Stimulated activated CD8-positive, alpha-beta memory T cell treated with anti-CD3 and anti-CD28 coated beads, Interleukin-15, amount 100 ng/mL, for 1 hour (primary cell): ENCODE measurements around the gene FGF4.
"Not testable (repeated sequence)": the region's sequence is repeated elsewhere in the genome, so short reads cannot be mapped to it uniquely, and the experiment has no call there.

Experiments used
- DNase-seq: peaks from one replicate; pipeline ENCODE4 v3.0.0-alpha.2; 2020; ENCODE audit warnings: low read depth

Gene FGF4

DNA sequence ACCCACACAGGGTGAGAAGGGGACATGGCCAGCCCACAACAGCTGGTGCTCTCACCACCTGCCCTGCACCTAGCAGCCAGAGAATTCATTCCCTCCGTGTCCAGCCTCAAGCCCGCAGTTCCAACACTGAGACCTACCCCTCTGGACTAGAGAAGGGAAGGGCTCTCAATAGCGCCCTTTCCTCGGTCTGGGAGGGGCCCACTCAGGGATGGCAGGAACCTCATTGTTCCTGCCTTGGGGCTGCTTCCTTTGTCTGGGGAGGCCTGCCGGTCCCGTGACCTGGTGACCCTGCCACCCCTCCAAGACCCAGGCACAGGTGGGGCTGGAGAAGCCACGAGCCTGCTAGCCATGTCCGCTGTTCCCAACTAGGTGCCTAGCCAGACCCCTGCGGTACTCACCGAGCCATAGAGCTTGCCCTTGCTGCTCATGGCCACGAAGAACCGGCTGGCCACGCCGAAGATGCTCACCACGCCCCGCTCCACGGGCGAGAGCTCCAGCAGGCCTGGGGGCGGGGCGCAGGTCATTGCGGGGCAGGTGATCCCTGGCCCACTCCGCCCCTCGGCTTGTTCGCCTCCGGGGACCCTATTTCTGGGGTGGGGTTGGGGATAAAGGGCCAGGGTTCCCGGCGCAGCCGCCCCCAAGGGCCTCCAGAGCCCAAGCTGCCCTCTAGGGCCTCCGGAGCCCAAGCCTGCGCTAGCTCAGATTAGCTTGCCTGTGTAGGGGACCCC, 1.4 kb downstream of the FGF4 start:
- no peak for DNase-seq

DNA sequence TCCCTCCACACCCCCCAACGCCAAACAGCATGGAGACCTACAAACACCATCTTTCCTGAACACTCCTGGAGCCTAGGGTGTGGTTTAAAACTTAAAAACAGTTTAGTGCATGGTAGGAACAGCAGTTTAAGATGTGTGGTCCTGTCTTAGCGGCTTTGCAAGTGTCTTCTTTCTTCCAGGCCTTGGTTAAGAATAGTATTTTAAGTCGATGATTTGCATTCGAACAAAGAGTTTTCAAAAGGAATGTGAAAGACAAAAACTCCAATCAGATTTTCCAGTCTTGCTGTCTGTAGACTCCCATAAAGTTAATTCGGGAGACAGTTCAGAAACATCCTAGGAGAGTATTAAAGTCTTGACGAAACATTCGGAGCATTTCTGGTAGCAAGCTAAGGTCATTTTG, 3.7 kb downstream of the FGF4 start:
- DNase-seq, result no peak

DNA sequence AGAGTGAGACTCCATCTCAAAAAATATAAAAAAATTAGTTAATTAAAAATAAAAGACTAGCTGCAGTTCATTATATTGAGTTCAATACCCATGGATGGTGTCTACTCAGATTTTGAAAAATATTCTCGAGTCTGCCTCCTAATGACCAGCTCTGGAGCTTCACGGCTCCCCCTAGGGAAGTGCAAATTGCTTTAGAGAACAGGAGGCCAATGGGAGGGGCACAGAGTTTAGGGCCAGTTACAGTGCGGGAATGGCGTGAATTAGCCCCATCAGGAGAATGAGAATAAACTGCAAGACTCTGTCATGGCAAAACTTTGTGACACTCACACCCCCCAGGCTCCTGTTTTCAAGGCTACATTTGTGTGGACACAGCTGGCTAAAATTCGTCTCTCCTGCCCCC, 4.6 kb downstream of the FGF4 start:
- DNase-seq, result no peak

DNA sequence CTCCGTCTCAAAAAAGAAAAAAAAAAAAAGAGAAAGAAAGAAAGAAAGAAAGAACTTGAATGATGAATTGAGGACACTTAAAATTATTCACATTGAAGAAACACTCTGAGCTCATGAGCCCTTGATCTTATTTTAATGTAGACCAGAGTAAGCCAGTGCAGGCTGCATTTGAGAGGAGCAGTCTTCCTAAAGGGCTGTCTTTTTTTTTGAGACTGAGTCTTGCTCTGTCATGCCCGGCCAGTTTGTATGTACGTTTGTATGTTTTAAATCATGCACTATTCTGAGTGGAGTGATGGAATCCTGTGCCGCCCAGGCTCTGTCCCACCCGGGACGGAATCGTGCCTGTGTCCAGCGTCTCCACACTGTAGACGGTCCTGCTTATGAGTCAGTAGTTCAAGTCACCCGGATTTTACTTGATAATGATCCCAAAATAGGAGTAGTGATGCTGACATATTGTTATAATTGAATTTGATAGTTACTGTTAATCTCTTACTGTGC, 9.6 kb downstream of the FGF4 start:
- DNase-seq, result no peak

DNA sequence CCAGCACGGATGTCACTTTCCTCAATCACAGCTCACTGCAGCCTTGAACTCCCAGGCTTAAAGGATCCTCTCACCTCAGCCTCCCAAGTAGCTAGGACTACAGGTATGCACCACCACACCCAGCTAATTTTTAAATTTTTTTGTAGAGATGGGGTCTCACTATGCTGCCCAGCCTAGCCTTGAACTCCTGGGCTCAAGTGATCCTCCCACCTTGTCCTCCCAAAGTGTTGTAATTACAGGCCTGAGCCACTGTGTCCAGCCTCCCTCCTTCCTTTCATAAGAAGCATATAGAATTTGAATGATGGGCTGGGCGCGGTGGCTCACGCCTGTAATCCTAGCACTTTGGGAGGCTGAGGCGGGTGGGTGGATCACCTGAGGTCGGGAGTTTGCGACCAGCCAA, 10.2 kb downstream of the FGF4 start:
- not testable (repeated sequence) for DNase-seq

DNA sequence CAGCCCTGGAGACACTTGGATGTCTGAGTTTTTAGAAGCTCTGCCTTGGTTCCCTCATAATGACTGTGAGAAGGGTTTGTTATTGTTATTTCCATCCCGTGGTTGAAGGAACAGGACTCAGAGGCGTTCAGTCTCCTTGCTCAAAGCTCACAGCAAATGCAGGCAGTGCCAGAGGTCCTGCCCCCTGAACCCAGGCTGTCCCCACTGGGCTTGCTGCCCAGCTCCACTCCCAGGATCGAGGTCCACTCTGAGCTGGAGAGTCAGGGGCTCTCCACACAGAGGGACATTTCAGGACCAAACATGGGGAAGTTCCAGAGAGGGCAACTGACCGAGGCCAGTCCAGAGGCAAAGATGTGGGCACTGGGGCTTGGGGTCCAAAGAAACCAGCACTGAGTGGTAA, 14.8 kb downstream of the FGF4 start:
- DNase-seq, result no peak

DNA sequence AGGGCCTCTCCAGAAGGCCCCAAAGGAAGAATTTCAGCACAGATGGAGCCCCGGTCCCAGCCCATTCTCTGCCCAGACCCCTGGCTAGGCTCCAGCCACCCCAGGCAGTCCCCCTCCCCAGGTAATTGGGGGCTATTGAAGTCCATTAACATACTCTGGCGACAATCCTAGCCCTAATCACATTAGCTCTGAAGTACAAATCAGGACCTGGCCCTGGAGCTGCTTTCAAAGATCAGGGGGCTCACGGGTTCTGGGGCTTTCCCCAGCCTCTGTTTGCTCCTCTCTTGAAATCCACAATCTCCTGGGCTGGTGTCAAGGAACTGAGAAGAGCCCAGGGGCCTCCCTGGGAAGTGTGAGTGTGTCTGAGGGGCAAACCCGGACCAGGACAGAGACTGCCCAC, 22.3 kb downstream of the FGF4 start:
- DNase-seq, result no peak

DNA sequence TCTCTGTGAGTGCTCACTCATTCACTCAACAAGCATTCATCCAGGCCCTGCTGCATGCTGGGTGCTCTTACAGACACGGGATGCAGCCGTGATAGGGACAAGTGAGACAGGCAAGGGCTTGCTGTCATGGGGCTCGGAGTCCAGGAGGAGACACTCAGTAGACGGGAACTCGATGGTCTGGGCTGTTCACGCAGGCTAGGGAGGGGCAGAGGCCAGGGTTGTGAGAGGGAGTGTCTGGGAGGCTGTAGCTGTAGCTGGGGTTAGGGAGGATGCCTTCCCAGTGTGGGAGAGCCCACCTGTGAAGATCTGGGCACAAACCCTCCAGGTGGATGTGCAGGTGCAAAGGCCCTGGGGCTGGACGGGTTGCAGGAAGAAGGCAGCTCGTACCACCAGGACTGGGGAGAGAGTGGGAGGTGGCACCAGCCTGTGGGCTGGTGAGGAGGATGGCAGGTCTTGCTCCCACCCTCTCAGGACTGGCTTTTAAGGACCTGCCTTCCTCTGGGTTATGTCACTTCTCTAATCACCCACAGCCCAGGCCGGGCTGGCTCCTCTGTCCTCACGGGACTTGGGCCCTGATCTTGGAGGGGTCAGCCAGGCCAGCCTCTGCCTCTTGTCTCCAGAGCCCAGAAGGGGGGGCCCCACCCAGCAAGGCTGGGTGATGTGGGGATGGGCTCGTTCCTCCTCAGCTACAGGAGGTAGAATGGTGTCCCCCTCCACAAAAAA, 24.1 kb downstream of the FGF4 start:
- no peak for DNase-seq

DNA sequence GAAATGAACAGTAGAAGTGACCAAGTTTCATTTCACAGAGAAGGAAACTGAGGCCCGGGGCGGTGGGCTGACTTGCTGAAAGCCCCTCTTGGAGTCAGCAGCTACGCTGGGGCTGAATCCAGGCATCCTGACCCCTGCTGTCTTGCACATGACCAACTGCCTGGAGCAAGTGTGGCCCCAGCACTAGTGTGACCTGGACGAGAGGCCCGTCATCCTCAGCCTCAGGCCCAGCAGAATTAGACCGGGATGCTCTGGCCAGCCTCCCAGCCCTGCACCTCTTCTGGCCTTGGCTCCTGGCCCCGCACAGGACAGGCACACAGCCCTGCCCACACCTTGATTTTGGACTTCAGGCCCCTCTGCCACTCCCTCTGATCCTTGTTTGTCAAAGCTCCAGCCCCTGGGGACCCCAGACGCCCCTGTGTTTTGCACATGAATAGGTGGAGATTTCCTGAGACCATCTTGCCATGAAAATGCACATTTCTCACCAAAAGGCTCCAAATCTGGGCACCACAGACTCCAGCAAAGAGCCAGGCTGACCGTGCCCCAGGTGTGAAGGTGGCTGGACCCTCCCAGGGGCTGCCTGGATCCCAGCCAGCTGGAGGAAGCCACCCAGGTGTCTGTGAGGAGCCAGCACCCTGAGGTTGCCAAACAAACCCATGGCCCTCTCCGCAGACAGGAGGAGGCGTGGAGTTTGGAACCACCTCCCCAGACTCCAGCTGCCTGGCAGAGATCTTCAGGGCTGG, 24.9 kb downstream of the FGF4 start:
- DNase-seq, result no peak

DNA sequence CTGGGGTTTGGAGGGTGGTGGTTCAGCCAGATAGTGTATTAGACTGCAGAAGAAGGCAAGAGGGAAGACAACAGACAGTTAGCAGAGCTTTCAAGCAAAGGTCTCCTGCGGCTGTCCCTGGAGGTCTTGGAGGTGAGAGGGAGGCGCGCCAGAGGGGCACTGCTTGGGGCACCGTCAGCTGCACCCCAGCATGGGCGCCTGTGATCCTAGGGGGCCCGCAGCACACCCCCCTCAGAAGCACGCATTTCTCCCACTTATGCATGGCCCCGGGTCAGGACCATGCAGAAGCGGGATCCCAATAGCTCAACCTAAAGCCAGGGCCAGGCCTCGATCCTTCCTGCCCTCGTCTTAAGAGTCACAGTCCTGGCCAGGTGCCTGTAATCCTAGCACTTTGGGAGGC, 26.5 kb downstream of the FGF4 start:
- no peak for DNase-seq

DNA sequence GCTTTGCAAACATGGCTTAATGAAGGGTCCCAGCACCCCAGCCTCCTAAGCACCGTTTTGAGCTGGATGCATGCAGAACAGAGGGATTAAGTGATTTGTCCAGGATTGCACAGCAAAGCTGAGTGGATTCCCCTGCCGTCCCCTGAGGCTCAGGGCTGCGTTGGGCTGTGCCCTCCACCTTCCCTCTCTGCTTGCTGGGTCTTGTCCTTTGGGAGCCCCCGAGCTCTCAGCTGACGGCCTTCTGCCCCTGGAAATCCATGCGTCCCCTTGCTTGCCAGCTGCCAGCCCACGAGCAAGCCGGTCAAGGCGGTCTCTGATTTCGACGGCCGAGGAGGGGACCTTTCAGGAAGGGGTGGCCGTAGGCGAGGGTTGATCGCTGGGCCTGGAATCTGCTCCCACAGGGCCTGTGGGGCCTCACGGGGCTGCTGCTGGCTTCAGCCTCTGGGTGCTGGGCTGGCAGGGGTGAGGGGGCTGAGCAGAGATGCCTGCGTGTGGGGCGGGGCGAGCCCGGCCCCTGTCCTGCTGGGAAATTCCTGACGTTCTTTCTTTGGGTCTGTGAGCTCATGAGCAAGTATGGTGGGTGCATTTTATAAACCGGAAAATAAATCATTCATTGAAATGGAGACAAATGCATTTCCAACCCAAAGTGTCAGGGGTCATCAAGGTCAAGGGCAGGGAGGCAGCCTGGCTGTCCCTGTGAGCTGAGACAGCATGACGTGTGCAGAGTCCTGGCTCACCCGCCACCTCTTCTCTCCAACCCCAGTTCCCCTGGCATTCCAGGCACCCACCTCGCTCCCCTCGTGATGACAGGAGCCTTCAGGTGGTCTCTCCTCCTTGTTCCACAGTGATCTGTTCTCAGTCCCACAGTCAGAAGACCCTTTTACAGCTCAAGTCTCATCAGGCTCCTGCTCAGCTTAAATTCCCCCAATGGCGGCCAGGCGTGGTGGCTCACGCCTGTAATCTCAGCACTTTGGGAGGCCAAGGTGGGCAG, 28.1 kb downstream of the FGF4 start:
- no peak for DNase-seq

DNA sequence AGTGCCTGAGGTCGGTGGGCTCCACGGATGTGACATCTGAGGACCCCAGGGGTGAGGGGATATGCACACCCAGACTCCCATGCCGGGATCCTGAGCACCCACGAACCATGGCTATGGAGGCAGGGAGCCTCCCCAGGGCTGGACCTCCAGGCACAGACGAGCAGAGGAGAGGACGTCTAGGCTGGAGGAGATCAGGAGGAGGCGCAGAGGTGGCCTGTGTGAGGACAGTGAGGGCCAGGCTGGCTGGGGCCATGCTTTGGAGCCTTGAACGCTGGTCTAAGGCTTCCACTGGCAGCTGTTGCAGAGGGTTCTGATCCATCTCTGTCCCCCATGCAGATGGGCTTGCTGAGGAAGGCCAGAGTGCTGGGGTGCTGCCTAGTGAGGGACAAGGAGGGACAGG, 29.0 kb downstream of the FGF4 start:
- DNase-seq, result no peak

DNA sequence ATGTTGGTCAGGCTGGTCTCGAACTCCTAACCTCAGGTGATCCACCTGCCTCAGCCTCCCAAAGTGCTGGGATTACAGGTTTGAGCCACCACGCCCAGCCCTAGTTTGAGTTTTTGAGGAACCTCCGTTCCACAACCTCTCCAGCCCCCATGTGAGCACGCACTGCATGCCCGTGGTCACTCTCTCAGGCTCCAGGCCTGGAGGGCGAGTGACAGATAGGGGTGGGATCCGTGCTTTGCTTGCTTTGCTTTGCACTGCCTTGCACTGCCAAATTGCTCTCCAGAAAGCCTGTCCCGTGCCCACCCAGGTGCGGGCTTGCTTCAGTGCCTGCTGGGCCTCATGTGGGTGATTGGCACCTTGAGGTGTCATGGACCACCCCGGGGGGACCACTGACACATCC, 29.9 kb downstream of the FGF4 start:
- no peak for DNase-seq

DNA sequence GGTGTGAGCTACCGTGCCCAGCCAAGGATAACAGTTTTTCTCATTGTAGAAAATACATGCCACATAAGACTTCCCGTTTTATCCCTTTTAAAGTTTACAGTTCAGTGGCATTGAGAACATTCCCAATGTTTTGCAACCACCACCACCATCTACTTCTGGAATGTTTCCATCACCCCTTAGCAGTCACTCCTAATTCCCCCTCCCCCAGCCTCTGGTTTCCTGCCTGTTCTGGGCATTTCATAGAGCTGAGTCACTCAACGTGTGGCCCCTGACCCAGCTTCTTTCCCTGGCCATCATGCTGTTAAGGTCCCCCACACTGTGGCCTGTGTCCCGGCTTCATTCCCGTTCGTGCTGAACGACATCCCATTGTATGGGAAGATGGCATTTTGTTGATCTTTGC, 30.7 kb downstream of the FGF4 start:
- DNase-seq, result no peak

DNA sequence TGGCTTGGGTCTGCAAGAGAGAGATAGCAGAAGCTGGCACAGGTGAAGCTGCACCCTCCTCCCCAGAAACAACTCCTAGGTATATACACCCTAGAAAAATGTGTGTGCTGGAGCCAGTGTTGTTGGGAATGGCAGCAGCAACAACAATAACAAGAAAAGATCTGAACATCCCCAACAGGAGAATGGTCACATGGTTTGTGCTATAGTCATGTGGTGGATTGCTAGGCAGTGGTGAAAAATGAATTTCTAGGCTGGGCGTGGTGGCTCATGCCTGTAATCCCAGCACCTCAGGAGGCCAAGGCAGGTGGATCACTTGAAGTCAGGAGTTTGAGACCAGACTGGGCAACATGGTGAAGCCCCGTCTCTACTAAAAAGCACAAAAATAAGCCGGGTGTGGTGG, 40.3 kb downstream of the FGF4 start:
- DNase-seq, result no peak

DNA sequence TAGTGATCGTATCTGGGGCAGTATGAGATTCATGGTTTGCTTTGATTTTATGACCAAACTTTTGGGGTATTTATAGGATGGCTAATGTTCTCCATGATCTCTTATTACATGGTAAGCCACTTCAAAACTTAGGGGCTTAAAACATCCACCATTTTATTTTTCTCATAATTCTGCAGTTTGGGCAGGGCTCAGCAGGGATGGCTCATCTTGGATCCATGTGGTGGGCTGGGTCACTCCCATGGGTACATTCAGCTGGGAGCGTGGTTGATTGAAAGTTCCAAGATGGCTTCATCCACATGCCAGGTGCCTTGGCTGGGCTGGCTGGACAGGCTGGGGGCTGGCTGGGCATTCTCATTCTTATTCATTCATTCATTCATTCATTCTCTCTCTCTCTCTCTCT, 40.8 kb downstream of the FGF4 start:
- no peak for DNase-seq

DNA sequence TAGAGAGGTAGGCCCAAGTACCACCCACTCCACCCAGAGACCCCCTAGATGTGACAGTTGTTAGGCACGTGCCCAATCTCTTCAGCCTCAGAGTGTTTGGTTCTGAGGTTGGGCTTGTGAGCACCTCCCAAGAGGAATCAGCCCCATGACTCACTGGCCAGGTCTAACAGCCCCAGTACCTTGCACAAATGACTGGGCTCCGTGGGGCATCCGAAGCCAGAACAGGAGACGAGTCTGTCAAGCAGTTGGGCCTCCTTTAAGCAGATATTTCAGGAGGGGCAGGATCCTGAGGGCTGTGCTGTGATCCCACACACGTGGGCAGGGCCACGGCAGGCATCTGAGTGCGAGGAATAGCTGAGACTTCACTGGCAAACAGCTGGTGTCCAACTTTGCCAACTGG, 42.2 kb downstream of the FGF4 start:
- DNase-seq, result no peak

DNA sequence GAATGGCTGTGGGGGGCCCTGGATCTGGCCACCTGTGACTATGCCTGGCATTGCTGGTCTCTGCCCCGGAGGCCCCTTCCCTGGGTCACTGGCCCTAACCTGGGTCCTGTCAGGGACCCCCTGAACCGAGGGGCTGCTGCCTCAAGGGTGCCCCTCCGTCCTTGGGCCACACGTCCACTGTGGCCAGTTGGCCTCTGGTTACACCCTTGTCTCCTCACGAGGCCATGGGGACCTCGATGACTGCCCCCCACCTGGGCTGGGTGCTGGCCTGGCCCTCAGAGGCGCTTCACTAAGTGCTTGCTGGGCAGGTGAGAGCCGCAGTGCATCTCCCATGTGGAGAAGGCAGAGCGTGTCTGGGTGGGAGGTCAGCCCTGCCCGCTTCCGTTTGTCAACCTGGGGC, 44.0 kb downstream of the FGF4 start:
- DNase-seq, result no peak

DNA sequence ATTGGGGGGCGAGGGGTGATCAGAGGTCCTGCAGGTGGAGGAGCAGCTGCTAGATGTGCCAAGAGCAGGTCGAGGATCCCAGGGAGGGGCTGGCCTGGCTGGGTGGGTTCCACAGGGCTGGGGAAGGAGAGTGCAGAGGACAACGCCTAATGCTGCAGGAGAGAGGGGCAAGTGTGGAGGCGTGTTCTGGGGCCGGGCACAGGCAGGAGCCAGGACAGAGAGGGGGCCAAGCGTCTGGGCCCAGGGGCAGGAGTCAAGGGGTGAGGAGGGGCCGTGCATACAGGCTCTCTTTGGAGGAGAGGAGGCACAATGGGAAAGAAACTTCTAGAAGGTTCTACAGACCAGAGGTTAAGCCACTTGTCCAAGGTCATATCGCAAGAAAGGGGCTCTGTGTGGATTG, 44.6 kb downstream of the FGF4 start:
- DNase-seq, result no peak

DNA sequence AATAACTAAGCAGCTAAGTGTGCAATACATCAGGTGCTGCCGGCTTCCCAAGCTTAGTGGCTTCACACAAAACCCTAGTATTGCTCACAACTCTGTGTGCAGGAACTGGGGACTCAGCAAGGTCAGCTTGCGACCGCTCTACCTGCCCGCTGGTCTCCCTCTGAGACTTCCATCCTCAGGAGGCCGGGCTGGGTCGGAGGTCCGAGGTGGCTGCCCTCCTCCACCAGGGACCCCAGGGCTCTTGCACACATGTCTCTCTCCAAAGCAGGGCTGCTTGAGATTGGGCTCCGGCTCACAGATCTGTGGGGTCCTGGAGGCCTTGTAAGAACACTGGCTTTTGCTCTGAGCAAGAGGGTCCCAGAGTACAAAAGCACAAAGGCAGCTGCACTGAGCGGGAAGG, 45.9 kb downstream of the FGF4 start:
- DNase-seq, result no peak

DNA sequence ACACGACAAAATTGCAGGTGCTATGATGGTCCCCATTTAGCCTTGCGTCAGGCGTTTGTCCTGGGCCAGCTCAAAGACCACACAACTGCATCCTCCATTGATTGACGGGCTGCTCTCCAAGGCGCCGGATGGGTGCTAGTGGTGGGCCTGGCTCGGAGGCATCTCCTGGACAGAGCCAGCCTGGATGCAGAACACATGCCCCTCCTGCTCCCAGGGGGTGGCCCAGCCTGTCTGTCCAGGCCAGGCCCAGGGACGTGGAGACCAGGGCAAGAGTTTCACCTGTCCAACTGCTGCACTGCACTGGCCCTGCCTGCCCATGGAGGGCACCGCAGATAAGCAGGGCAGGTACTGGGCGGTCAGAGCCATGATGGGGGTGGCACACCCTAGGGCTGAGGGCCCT, 47.9 kb downstream of the FGF4 start:
- DNase-seq, result no peak

DNA sequence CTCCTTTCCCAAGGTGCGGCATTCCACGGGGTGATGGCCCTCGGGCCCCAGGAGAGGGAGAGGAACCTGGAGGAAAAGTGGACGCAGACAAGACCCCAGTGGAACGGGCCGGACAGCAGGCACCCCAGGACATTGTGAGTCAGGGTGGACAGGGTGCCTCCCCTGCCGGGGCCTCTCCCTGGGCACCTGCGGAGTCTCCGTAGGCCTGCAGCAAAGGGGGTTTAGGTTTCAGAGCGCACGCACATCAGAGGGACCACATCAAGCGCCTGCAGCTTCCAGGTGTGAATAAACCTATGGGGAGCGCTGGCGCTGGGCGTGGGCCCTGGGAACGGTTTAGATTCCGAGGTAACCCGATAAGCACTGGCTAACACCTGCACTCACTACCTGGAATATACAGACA, 48.7 kb downstream of the FGF4 start:
- no peak for DNase-seq
